Right forelimb (tissue), 1 donor: ENCODE measurements around the gene F7.

Source experiments
- DNase-seq: peaks from one replicate; pipeline ENCODE4 v3.0.0-alpha.2; 2018

F7 gene

GRCh38 chr13:113105921-113106452, 396 bp downstream of the F7 start:
- no peak for DNase-seq

- no peak for DNase-seq
Observed at GRCh38 chr13:113106711-113107351, 1.2 kb downstream of the F7 start.

- peak; percentile 39 for DNase-seq
Observed at GRCh38 chr13:113108521-113108920, 2.9 kb downstream of the F7 start.

- DNase-seq: peak; percentile 52
Observed at GRCh38 chr13:113109151-113110047, 3.8 kb downstream of the F7 start.

- DNase-seq: peak; percentile 69
Observed at GRCh38 chr13:113110048-113110851, 4.7 kb downstream of the F7 start.

GRCh38 chr13:113110852-113111315, 5.3 kb downstream of the F7 start:
- DNase-seq: peak; percentile 51

- peak; percentile 24 for DNase-seq
Observed at GRCh38 chr13:113111821-113112220, 6.2 kb downstream of the F7 start.

- DNase-seq: peak; percentile 21
Observed at GRCh38 chr13:113112475-113112874, 6.9 kb downstream of the F7 start.

- DNase-seq: peak; percentile 22
Observed at GRCh38 chr13:113112893-113113845, 7.6 kb downstream of the F7 start.

- peak; percentile 34 for DNase-seq
Observed at GRCh38 chr13:113113846-113114271, 8.3 kb downstream of the F7 start.

- peak; percentile 20 for DNase-seq
Observed at GRCh38 chr13:113114511-113115362, 9.1 kb downstream of the F7 start.

- no peak for DNase-seq
Observed at GRCh38 chr13:113115363-113116205, 10.0 kb downstream of the F7 start.

GRCh38 chr13:113116206-113116800, 10.7 kb downstream of the F7 start:
- DNase-seq: no peak

- no peak for DNase-seq
Observed at GRCh38 chr13:113116871-113117271, 11.3 kb downstream of the F7 start.

- DNase-seq: no peak
Observed at GRCh38 chr13:113117335-113117872, 11.8 kb downstream of the F7 start.

GRCh38 chr13:113117911-113118260, 12.3 kb downstream of the F7 start:
- no peak for DNase-seq

- no peak for DNase-seq
Observed at GRCh38 chr13:113118261-113119021, 12.8 kb downstream of the F7 start.

- DNase-seq: no peak
Observed at GRCh38 chr13:113119166-113119821, 13.7 kb downstream of the F7 start.
